Neural cell (in vitro differentiated cells): ENCODE data around the gene SLC52A1.

Experiments
- CTCF ChIP-seq: fragments of 450-650 bp; IDR thresholded peaks from 2 replicates; pipeline ENCODE4 v1.5.1; 2014; ENCODE audit warnings: antibody characterized with exemption, mild to moderate bottlenecking, moderate library complexity; ENCODE audit not compliant: poor library complexity, severe bottlenecking
- EP300 ChIP-seq: fragments of 450-650 bp; conservative IDR thresholded peaks from 2 replicates; pipeline ENCODE4 v1.6.1; 2014; ENCODE audit warnings: antibody characterized with exemption, mild to moderate bottlenecking, moderate library complexity; ENCODE audit not compliant: poor library complexity, severe bottlenecking
- EZH2 ChIP-seq: fragments of 200-600, 300-800 bp; shearing (Covaris generic), sonication (generic); IDR thresholded peaks from 2 replicates; pipeline ENCODE4 v1.6.1; 2014; ENCODE audit warnings: antibody characterized with exemption, low read length, borderline replicate concordance, mild to moderate bottlenecking; ENCODE audit not compliant: insufficient read depth, poor library complexity, severe bottlenecking
- MXI1 ChIP-seq: fragments of 450-650 bp; conservative IDR thresholded peaks from 2 replicates; pipeline ENCODE4 v1.6.1; 2014; ENCODE audit warnings: antibody characterized with exemption, mild to moderate bottlenecking; ENCODE audit not compliant: poor library complexity, severe bottlenecking
- POLR2AphosphoS5 ChIP-seq: IDR thresholded peaks from 2 replicates; pipeline ENCODE4 v1.6.1; 2012
- RAD21 ChIP-seq: fragments of 450-650 bp; conservative IDR thresholded peaks from 2 replicates; pipeline ENCODE4 v1.6.1; 2014; ENCODE audit warnings: antibody characterized with exemption, mild to moderate bottlenecking, moderate library complexity
- TAF1 ChIP-seq: IDR thresholded peaks from 2 replicates; pipeline ENCODE4 v1.6.1; 2012; ENCODE audit warnings: low read depth

- TF ChIP-seq CTCF = no peak
- no peak for TF ChIP-seq EP300
- no peak for TF ChIP-seq POLR2AphosphoS5
- TF ChIP-seq MXI1 = no peak
- no peak for TF ChIP-seq EZH2
- TF ChIP-seq TAF1 = no peak
- no peak for TF ChIP-seq RAD21
Measured at GRCh38 chr17:5043524-5043923, 8.3 kb upstream of the SLC52A1 start.
